Psoas muscle (tissue), 8 donors: ENCODE results near the gene GALP. TPM values are rescaled to one million over a fixed set of nuclear protein-coding genes. Genes with fewer than 3 reads are reported as not detected.

Source experiments
- ATAC-seq, 4 donors: fragments of 200-7000 bp; cut with Tn5 transposase; one replicate each; pipeline ENCODE4 v1.9.1; 2020; ENCODE audit warnings: moderate library complexity in 3 of 4, mild to moderate bottlenecking in 2 of 4
- DNase-seq, 2 donors: peaks; one replicate each; pipeline ENCODE4 v3.0.0-alpha.2; 2020
- H3K27ac ChIP-seq: fragments of 200-600 bp; one replicate; pipeline ENCODE4 v1.8.0; 2022
- H3K27me3 ChIP-seq, 3 donors: fragments of 200-600 bp in 1 of 3; one replicate each; pipeline versions ENCODE4 v1.6.1 to v1.8.0; 2013 to 2022; ENCODE audit warnings: low read length in 2 of 3, mild to moderate bottlenecking in 2 of 3, moderate library complexity in 1 of 3; ENCODE audit not compliant: insufficient read depth in 3 of 3
- H3K36me3 ChIP-seq, 2 donors: fragments of 200-600 bp in 1 of 2; one replicate each; pipeline versions ENCODE4 v1.6.1 to v1.8.0; 2013 to 2022; ENCODE audit warnings: low read depth in 1 of 2, mild to moderate bottlenecking in 1 of 2, moderate library complexity in 1 of 2; ENCODE audit not compliant: insufficient read depth in 1 of 2
- H3K4me1 ChIP-seq: fragments of 200-600 bp; one replicate; pipeline ENCODE4 v1.8.0; 2022
- H3K4me3 ChIP-seq: fragments of 200-600 bp; one replicate; pipeline ENCODE4 v1.8.0; 2022; ENCODE audit warnings: mild to moderate bottlenecking
- H3K9me3 ChIP-seq: fragments of 200-600 bp; one replicate; pipeline ENCODE4 v1.8.0; 2022
- WGBS, 3 donors: extraction: QIAGEN DNeasy Blood & Tissue Kit; methylation state at CpG; one replicate each; pipeline versions ENCODE4 v1.1.6 to v1.1.7; 2013; 5-methylcytosine and 5-hydroxymethylcytosine counted together
- intact Hi-C, 2 donors: fragments of 100-400 bp; cut with DNase I; formaldehyde crosslinking; loops; one replicate each; pipeline versions ENCODE4 v1.11.0 to v1.14.2; 2022
- polyA plus RNA-seq, 3 donors: library from polyadenylated mRNA; stranded (reverse); fragments of 200-250 nt; gene quantifications; one replicate each; pipeline ENCODE4 v1.2.3, GENCODE V29; 2013
- total RNA-seq, 4 donors: library from RNA; stranded (reverse); fragmentation: NEBNext Ultra II Directional in 2 of 4; extraction: Animal tissue kit (Norgen Biotek cat#: 25700) in 2 of 4; gene quantifications; one replicate each; pipeline versions ENCODE4 v1.2.1 to v1.2.4, GENCODE V29; 2021 to 2023
- TF ChIP-seq, protein P1 (sequence below): fragments of 200-600 bp; IDR thresholded peaks from one replicate; pipeline ENCODE4 v1.8.0; 2022; ENCODE audit warnings: antibody characterized with exemption
- donor health status: healthy with polysubstance abuse.
- donor health status: DM: no; HTN: no; CAD: no; lungs with moderate emphysema.
- donor health status: Bipolar disorder and iron deficiency.
- donor health status: healthy.
- donor health status: DM: yes; HTN: yes; CAD: no.
- donor health status: DM: no; HTN: no; CAD: no.
- donor health status: DM: no; HTN: no; CAD: no.
- donor health status: DM: yes; HTN: yes; CAD: no.

The GALP gene
- total and polyA plus RNA-seq, 7 donors, result not detected

DNA sequence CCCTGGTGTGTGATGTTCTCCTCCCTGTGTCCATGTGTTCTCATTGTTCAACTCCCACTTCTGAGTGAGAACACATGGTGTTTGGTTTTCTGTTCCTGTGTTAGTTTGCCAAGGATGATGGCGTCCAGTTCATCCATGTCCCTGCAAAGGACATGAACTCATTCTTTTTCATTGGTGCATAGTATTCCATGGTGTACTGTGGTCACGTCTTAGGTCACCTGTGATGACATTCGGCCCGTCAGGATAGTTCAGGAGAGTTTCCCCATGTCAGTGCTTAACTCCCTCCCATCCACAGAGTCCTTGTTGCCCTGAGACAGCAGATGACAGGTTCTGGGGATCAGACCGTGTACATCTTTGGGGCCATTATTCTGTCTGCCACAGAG is 26.2 kb upstream of the GALP start:
- 95 to 96% (median 96%) methylated on average over 5 of the region's 5 CpGs for WGBS, 3 donors
- Histone ChIP-seq H3K36me3 (peaks cover 0 to 16% of the 10 kb centered on the region in 2 donors), H3K9me3 (no peaks in the 10 kb centered on the region), H3K27me3 (no peaks in the 10 kb centered on the region), H3K4me1 (peaks cover 20% of the 10 kb centered on the region), H3K4me3 (no peak overlapping the region), H3K27ac (peak overlapping the region; percentile 67)
- no peak for DNase-seq
- ATAC-seq, result no peak
- TF ChIP-seq, protein P1, sequence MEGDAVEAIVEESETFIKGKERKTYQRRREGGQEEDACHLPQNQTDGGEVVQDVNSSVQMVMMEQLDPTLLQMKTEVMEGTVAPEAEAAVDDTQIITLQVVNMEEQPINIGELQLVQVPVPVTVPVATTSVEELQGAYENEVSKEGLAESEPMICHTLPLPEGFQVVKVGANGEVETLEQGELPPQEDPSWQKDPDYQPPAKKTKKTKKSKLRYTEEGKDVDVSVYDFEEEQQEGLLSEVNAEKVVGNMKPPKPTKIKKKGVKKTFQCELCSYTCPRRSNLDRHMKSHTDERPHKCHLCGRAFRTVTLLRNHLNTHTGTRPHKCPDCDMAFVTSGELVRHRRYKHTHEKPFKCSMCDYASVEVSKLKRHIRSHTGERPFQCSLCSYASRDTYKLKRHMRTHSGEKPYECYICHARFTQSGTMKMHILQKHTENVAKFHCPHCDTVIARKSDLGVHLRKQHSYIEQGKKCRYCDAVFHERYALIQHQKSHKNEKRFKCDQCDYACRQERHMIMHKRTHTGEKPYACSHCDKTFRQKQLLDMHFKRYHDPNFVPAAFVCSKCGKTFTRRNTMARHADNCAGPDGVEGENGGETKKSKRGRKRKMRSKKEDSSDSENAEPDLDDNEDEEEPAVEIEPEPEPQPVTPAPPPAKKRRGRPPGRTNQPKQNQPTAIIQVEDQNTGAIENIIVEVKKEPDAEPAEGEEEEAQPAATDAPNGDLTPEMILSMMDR, result no peak
- intact Hi-C loops, result loop anchor here in 1 of 2 donors (5.0 kb wide), 1 partner anchor 42 kb away; no protein-coding TSS in a partner anchor

DNA sequence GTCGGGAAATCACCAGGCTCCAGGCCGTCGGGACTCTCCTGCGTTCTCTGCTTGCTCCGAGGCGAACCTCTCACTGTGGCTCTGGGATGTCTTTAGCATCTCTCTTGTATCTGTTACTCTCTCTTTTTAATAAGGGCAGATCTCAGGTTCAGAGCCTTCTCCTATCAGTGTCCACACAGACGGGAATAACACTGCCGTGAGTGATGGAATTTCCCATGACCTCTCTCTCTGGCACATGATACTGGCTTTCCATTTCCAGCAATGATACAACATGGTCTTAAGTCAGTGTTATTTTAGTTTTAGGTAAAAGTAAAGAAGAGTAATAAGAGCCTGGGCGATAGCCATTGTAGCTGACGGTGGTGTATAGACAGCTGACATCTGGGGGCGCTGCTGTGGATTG is 25.4 kb upstream of the GALP start:
- H3K4me1 ChIP-seq, result peaks cover 20% of the 10 kb centered on the region
- WGBS, 3 donors, result 48 to 61% (median 54%) methylated on average over 11 of the region's 11 CpGs
- intact Hi-C loops, result no loop called here
- H3K36me3 ChIP-seq, result peaks cover 0 to 21% of the 10 kb centered on the region in 2 donors
- DNase-seq (no peak), ATAC-seq (peak; percentile 63 to 88 (median 87))
- H3K27ac ChIP-seq, result peak overlapping the region; percentile 67
- no peak overlapping the region for H3K4me3 ChIP-seq
- no peaks in the 10 kb centered on the region for H3K9me3 ChIP-seq
- TF ChIP-seq, protein P1, result no peak
- no peaks in the 10 kb centered on the region for H3K27me3 ChIP-seq

DNA sequence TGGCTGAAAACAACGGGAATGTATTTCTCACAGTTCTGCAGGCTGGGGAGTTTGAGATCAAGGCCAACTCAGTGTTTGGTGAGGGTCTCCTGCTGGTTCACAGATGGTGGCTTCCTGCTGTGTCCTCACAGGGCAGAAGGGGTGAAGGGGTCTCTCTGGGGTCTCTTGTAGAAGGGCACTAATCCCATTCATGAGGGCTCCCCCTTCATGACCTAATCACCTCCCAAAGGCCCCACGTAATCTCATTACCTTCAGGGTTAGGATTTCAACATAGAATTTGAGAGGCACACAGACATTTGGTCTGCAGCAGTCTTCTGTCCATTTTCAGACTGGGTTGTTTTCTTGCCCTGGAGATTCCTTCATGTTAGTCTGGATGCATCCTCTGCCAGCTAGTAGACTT is 23.2 kb upstream of the GALP start:
- Histone ChIP-seq H3K27me3 (no peaks in the 10 kb centered on the region), H3K4me3 (no peak overlapping the region), H3K36me3 (peaks cover 0 to 30% of the 10 kb centered on the region in 2 donors), H3K27ac (peak overlapping the region; percentile 69), H3K9me3 (no peaks in the 10 kb centered on the region), H3K4me1 (peaks cover 20% of the 10 kb centered on the region)
- TF ChIP-seq, protein P1, result no peak
- ATAC-seq (no peak), DNase-seq (no peak)
- intact Hi-C loops, result no loop called here
- 44 to 81% (median 56%) methylated on average over 2 of the region's 2 CpGs for WGBS, 3 donors

DNA sequence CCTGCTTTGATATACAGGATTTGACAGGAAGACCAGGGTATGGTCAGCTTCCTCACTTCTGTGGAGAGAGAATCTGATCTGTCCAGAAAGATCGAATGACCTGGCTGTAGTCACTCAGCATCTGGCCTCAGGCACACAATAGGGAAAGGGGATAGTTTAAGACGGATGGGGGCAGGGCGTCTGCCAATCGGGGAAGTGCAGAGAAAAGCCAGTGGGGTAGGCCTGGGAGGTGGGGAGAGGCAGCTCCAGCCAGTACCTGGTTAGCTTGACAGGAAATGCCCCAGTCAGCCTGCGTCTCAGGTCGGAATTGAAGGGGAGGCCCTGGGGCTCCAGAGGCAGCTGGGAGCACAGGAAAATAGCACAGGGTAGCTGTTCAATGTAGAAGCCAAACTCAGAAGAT is 22.3 kb upstream of the GALP start:
- DNase-seq, result no peak
- Histone ChIP-seq H3K27ac (peak overlapping the region; percentile 69), H3K4me1 (peaks cover 20% of the 10 kb centered on the region), H3K36me3 (peaks cover 0 to 23% of the 10 kb centered on the region in 2 donors), H3K27me3 (no peaks in the 10 kb centered on the region), H3K9me3 (no peaks in the 10 kb centered on the region), H3K4me3 (no peak overlapping the region)
- 28 to 37% (median 35%) methylated on average over 6 of the region's 6 CpGs for WGBS, 3 donors
- TF ChIP-seq, protein P1, result no peak
- intact Hi-C loops, result no loop called here
- ATAC-seq, result peak in 3 of 4 donors; percentile 32 to 56 (median 39)

DNA sequence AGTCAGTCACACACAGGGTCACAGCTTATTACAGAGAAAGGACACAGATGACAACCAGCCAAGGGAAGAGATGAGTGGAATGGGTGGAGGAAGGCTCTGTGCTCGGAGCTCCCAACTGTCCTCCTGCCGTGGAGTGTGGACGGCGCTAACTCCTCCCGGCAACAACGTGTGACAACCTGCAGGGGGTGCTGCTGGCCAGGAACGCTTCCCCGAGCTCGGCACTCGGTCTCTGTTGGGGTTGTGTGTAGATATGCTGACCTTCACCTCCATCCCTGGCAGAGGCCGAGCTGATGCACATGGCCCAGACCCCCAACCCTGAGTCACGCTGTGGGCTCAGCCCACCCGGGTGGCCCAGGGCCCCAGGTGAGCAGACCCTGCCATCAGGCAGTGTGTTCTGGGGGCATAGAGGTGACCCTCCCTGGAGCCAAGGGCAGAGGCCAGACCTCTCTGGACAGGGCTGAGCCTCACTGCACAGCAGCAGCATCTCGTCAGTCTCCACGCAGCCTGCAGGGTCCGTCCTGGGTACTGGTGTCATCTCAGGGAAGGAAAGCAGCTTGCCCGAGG is 20.6 kb upstream of the GALP start:
- no peak overlapping the region for H3K4me3 ChIP-seq
- TF ChIP-seq, protein P1, result peak; percentile 43
- intact Hi-C loops, result no loop called here
- ATAC-seq (peak in 2 of 4 donors; percentile 40 to 44), DNase-seq (no peak)
- H3K27me3 ChIP-seq, result no peaks in the 10 kb centered on the region
- no peak overlapping the region for H3K27ac ChIP-seq
- H3K4me1 ChIP-seq, result peaks cover 14% of the 10 kb centered on the region
- H3K9me3 ChIP-seq, result no peaks in the 10 kb centered on the region
- 55 to 64% (median 55%) methylated on average over 17 of the region's 17 CpGs for WGBS, 3 donors
- H3K36me3 ChIP-seq, result peaks cover 0 to 38% of the 10 kb centered on the region in 2 donors
